HEK293 (cell line): ENCODE measurements around the gene TPD52L2.

Experiments
- CTCF ChIA-PET: fragments of 350-600 bp; formaldehyde crosslinking; extraction: SDS; loops from one replicate; lab custom pipeline; 2021; ENCODE audit warnings: antibody characterized with exemption; lab: Yijun Ruan, JAX
- POLR2A ChIA-PET: fragments of 300-600 bp; formaldehyde crosslinking; extraction: SDS; loops from one replicate; lab custom pipeline; 2020; ENCODE audit warnings: antibody characterized with exemption, inconsistent platforms; lab: Yijun Ruan, JAX
- H3K27ac ChIP-seq: fragments of 200-500 bp; sonication (Bioruptor generic); 2 replicates; pipeline ENCODE4 v1.5.1; 2014; ENCODE audit warnings: low read depth, low read length, control low read depth, inconsistent platforms; ENCODE audit errors: extremely low read depth
- H3K36me3 ChIP-seq, 2 experiments: fragments of 200-500 bp in 1 of 2; sonication (Bioruptor generic) in 1 of 2; 1 replicate in 1 of 2; 2 replicates in 1 of 2; pipeline ENCODE4 v1.5.1; 2014 to 2017; ENCODE audit warnings: inconsistent platforms in 2 of 2, low read length in 2 of 2; ENCODE audit not compliant: control insufficient read depth in 2 of 2, insufficient read depth in 1 of 2
- H3K4me1 ChIP-seq: fragments of 200-500 bp; sonication (Bioruptor generic); 2 replicates; pipeline ENCODE4 v1.5.1; 2014; ENCODE audit warnings: mild to moderate bottlenecking, low read length, inconsistent platforms; ENCODE audit not compliant: control insufficient read depth, insufficient read depth
- H3K4me3 ChIP-seq: 2 replicates; pipeline ENCODE4 v1.5.1; 2011; ENCODE audit warnings: low read depth, mild to moderate bottlenecking, control low read depth, low read length, moderate library complexity
- H3K9me3 ChIP-seq: fragments of 200-500 bp; sonication (Bioruptor generic); 2 replicates; pipeline ENCODE4 v1.5.1; 2014; ENCODE audit warnings: low read depth, low read length, inconsistent platforms; ENCODE audit not compliant: control insufficient read depth, insufficient read depth
- GLIS2 ChIP-seq: fragments of 450-650 bp; formaldehyde crosslinking; IDR thresholded peaks from 2 replicates; pipeline ENCODE4 v1.5.1; 2016; ENCODE audit warnings: missing biosample characterization, missing genetic modification characterization
- HIC1 ChIP-seq: fragments of 450-650 bp; formaldehyde crosslinking; IDR thresholded peaks from 2 replicates; pipeline ENCODE4 v1.5.1; 2016; ENCODE audit warnings: missing biosample characterization, missing genetic modification characterization
- HOXC10 ChIP-seq: sonication (generic); formaldehyde crosslinking; IDR thresholded peaks from 2 replicates; pipeline ENCODE4 v1.8.1; 2023; ENCODE audit warnings: mild to moderate bottlenecking, missing genetic modification reagents
- KLF10 ChIP-seq: fragments of 450-650 bp; IDR thresholded peaks from 2 replicates; pipeline ENCODE4 v1.5.1; 2018; ENCODE audit warnings: missing biosample characterization, mild to moderate bottlenecking, missing genetic modification characterization
- PRDM2 ChIP-seq: fragments of 450-650 bp; formaldehyde crosslinking; IDR thresholded peaks from 2 replicates; pipeline ENCODE4 v1.5.1; 2016; ENCODE audit warnings: missing biosample characterization, missing genetic modification characterization, borderline replicate concordance
- SP3 ChIP-seq: fragments of 450-650 bp; formaldehyde crosslinking; IDR thresholded peaks from 2 replicates; pipeline ENCODE4 v1.5.1; 2016; ENCODE audit warnings: missing biosample characterization, missing genetic modification characterization
- ZBTB17 ChIP-seq: fragments of 450-650 bp; formaldehyde crosslinking; IDR thresholded peaks from 2 replicates; pipeline ENCODE4 v1.5.1; 2016; ENCODE audit warnings: missing biosample characterization, missing genetic modification characterization
- ZNF10 ChIP-seq: fragments of 450-650 bp; formaldehyde crosslinking; IDR thresholded peaks from 2 replicates; pipeline ENCODE4 v1.5.1; 2017; ENCODE audit warnings: missing biosample characterization, missing genetic modification characterization
- ZNF19 ChIP-seq: fragments of 450-650 bp; formaldehyde crosslinking; IDR thresholded peaks from 2 replicates; pipeline ENCODE4; 2016; ENCODE audit warnings: missing biosample characterization, missing genetic modification characterization, low read depth
- ZNF416 ChIP-seq: fragments of 450-650 bp; formaldehyde crosslinking; IDR thresholded peaks from 2 replicates; pipeline ENCODE4 v1.5.1; 2016; ENCODE audit warnings: missing biosample characterization, missing genetic modification characterization
- ZNF600 ChIP-seq: fragments of 450-650 bp; formaldehyde crosslinking; IDR thresholded peaks from 2 replicates; pipeline ENCODE4 v1.5.1; 2016; ENCODE audit warnings: missing biosample characterization, missing genetic modification characterization
- ZNF677 ChIP-seq: fragments of 450-650 bp; IDR thresholded peaks from 2 replicates; pipeline ENCODE4 v1.5.0; 2018; ENCODE audit warnings: missing biosample characterization, mild to moderate bottlenecking, missing genetic modification characterization, moderate library complexity
- ZNF768 ChIP-seq: fragments of 450-650 bp; formaldehyde crosslinking; IDR thresholded peaks from 2 replicates; pipeline ENCODE4 v1.5.1; 2018; ENCODE audit warnings: missing biosample characterization, mild to moderate bottlenecking, missing genetic modification characterization

TPD52L2 gene

GRCh38 chr20:63897978-63898561 lies 33.0 kb downstream of the TPD52L2 start:
- Histone ChIP-seq H3K27ac (no peak overlapping the region), H3K4me1 (peaks cover 12% of the 10 kb centered on the region), H3K36me3 (peaks cover 0 to 14% of the 10 kb centered on the region in 2 experiments; a peak in 1 of 3 replicates), H3K9me3 (no peaks in the 10 kb centered on the region), H3K4me3 (no peak overlapping the region)
- ChIA-PET POLR2A (no interaction called here), CTCF (no interaction called here)
- TF ChIP-seq ZNF416 (tag by site-specific recombination) = no peak
- TF ChIP-seq HIC1 (tag by site-specific recombination) = no peak
- TF ChIP-seq KLF10 (tag by site-specific recombination) = no peak
- no peak for TF ChIP-seq ZNF19
- no peak for TF ChIP-seq SP3 (tag by site-specific recombination)

GRCh38 chr20:63898882-63899558 lies 34.0 kb downstream of the TPD52L2 start:
- Histone ChIP-seq H3K9me3 (no peaks in the 10 kb centered on the region), H3K27ac (no peak overlapping the region), H3K4me3 (no peak overlapping the region), H3K36me3 (peaks cover 0 to 14% of the 10 kb centered on the region in 2 experiments; a peak in 1 of 3 replicates), H3K4me1 (peaks cover 12% of the 10 kb centered on the region)
- CTCF ChIA-PET = no interaction called here
- TF ChIP-seq PRDM2 (no peak), GLIS2 (tag by site-specific recombination) (no peak), ZNF600 (tag by site-specific recombination) (peak; percentile 47; the same call in 1 of the 2 replicates), ZNF10 (tag by site-specific recombination) (0 out of 2 replicates have a peak, but pooled peaks have one; percentile 24), ZBTB17 (tag by site-specific recombination) (peak; percentile 78)
- POLR2A ChIA-PET = no interaction called here

- Histone ChIP-seq H3K4me3 (no peak overlapping the region), H3K4me1 (peaks cover 12% of the 10 kb centered on the region), H3K9me3 (no peaks in the 10 kb centered on the region), H3K27ac (no peak overlapping the region), H3K36me3 (peaks cover 0 to 14% of the 10 kb centered on the region in 2 experiments; a peak in 2 of 3 replicates)
- no peak for TF ChIP-seq ZNF677 (tag by site-specific recombination)
- TF ChIP-seq HOXC10 (CRISPR knock-in tag) = no peak
- no peak for TF ChIP-seq ZNF768
- TF ChIP-seq ZNF416 (tag by site-specific recombination) = no peak
- POLR2A ChIA-PET = interaction anchor here (1.3 kb wide), 1 partner anchor 35 kb away, joined by 5 read pairs; the partner anchor contains the start of gene TPD52L2
- CTCF ChIA-PET = interaction anchor here (0.5 kb wide), 1 partner anchor 137 kb away, joined by 3 read pairs; no protein-coding TSS in a partner anchor
Measured at GRCh38 chr20:63900413-63900812, 35.3 kb downstream of the TPD52L2 start.
